ENCODE data around the gene GINS3. TPM values are rescaled to one million over a fixed set of nuclear protein-coding genes. Genes with fewer than 3 reads are reported as not detected.

The GINS3 gene
- total RNA-seq, 1 donor from 2014 or later: 8.1 TPM

Other genes with a start within 250 kb of the GINS3 start
- 27.2 and 33.8 TPM in 2 replicates for gene CSNK2A2, start 194.4 kb upstream of the GINS3 start, total RNA-seq
- gene PRSS54, start 97.4 kb upstream of the GINS3 start, total RNA-seq: not detected in 2 replicates
- gene NDRG4, start 107.7 kb downstream of the GINS3 start, total RNA-seq: 94.7 and 368 TPM in 2 replicates
- gene SETD6, start 123.0 kb downstream of the GINS3 start, total RNA-seq: 7.2 and 16.7 TPM in 2 replicates
- gene CNOT1, start 237.4 kb downstream of the GINS3 start, total RNA-seq: 132 and 138 TPM in 2 replicates

Measured in dermis microvascular lymphatic vessel endothelial cell (primary cell).